H1 (cell line): Measurements from ENCODE around the gene LMAN2. TPM values are rescaled to one million over a fixed set of nuclear protein-coding genes. Genes with fewer than 3 reads are reported as not detected.

Experiments
- CTCF ChIA-PET: fragments of 300-600 bp; sonication (Branson Sonifier 250); formaldehyde crosslinking; loops from one replicate; lab custom pipeline; 2021; ENCODE audit not compliant: partially characterized antibody; lab: Charles Lee
- POLR2A ChIA-PET: fragments of 300-600 bp; sonication (Branson Sonifier 250); formaldehyde crosslinking; loops from one replicate; lab custom pipeline; 2021; ENCODE audit warnings: inconsistent platforms; ENCODE audit not compliant: partially characterized antibody; lab: Charles Lee
- DNase-seq, 2 experiments: peaks; one replicate each; pipeline versions ENCODE4 v3.0.0 to v3.0.0-alpha.2; 2010 to 2022; ENCODE audit warnings: low spot score in 2 of 2, low read depth in 1 of 2, mixed read lengths in 1 of 2
- FAIRE-seq: peaks from 2 replicates; lab custom pipeline; 2011; peaks lifted over from hg19 to GRCh38; lab: Jason Lieb, UNC
- H2AFZ ChIP-seq: 2 replicates; pipeline ENCODE4 v1.8.1; 2012; ENCODE audit warnings: low read length, inconsistent platforms
- H2AK5ac ChIP-seq: 2 replicates; pipeline ENCODE4 v1.6.1; 2013; ENCODE audit warnings: low read depth, low read length
- H2BK120ac ChIP-seq: replicated peaks from 2 replicates; pipeline ENCODE3; 2013; ENCODE audit warnings: low read depth, low read length, inconsistent platforms
- H2BK12ac ChIP-seq: 2 replicates; pipeline ENCODE4 v1.6.1; 2013; ENCODE audit warnings: low read depth, low read length
- H2BK15ac ChIP-seq: 2 replicates; pipeline ENCODE4 v1.6.1; 2013; ENCODE audit warnings: low read length
- H2BK20ac ChIP-seq: 2 replicates; pipeline ENCODE4 v1.6.1; 2013; ENCODE audit warnings: low read length
- H2BK5ac ChIP-seq: 2 replicates; pipeline ENCODE4 v1.6.1; 2013; ENCODE audit warnings: low read depth, low read length
- H3K14ac ChIP-seq: 2 replicates; pipeline ENCODE4 v1.6.1; 2013; ENCODE audit warnings: inconsistent platforms; ENCODE audit not compliant: insufficient read length
- H3K18ac ChIP-seq: 2 replicates; pipeline ENCODE4 v1.6.1; 2013; ENCODE audit warnings: low read length; ENCODE audit errors: extremely low read depth
- H3K23ac ChIP-seq: 2 replicates; pipeline ENCODE4 v1.6.1; 2013; ENCODE audit warnings: inconsistent platforms; ENCODE audit not compliant: insufficient read length
- H3K23me2 ChIP-seq: 2 replicates; pipeline ENCODE4 v1.6.1; 2013; ENCODE audit warnings: low read depth, low read length
- H3K27ac ChIP-seq: 2 replicates; pipeline ENCODE4 v1.6.1; 2011; ENCODE audit warnings: low read depth, low read length, inconsistent platforms
- H3K27me3 ChIP-seq, 4 experiments: replicated peaks in 1 of 4; 1 replicate in 1 of 4; 2 replicates in 3 of 4; pipeline versions ENCODE4 v1.6.1 to v1.8.1; 2011 to 2013; ENCODE audit warnings: low read length in 3 of 4, mild to moderate bottlenecking in 3 of 4, inconsistent platforms in 2 of 4, mixed read lengths in 2 of 4, moderate library complexity in 1 of 4; ENCODE audit not compliant: control insufficient read depth in 3 of 4, insufficient read depth in 3 of 4; ENCODE audit errors: extremely low read depth in 1 of 4
- H3K36me3 ChIP-seq, 4 experiments: 2 replicates each; pipeline versions ENCODE4 v1.6.1 to v1.8.1; 2011 to 2013; ENCODE audit warnings: mild to moderate bottlenecking in 4 of 4, low read length in 3 of 4, moderate library complexity in 2 of 4, control low read depth in 1 of 4, inconsistent platforms in 1 of 4; ENCODE audit not compliant: insufficient read depth in 4 of 4, control insufficient read depth in 2 of 4
- H3K4ac ChIP-seq: replicated peaks from 2 replicates; pipeline ENCODE3; 2013; ENCODE audit warnings: low read length, low read depth, mixed read lengths, inconsistent platforms; ENCODE audit not compliant: insufficient read length
- H3K4me1 ChIP-seq, 4 experiments: replicated peaks in 1 of 4; 1 replicate in 1 of 4; 2 replicates in 3 of 4; pipeline versions ENCODE4 v1.6.1 to v1.8.1; 2011 to 2013; ENCODE audit warnings: low read length in 3 of 4, inconsistent platforms in 2 of 4, mixed read lengths in 1 of 4; ENCODE audit not compliant: insufficient read depth in 4 of 4, control insufficient read depth in 3 of 4
- H3K4me2 ChIP-seq, 2 experiments: 2 replicates each; pipeline versions ENCODE4 v1.6.1 to v1.8.1; 2011 to 2013; ENCODE audit warnings: low read depth in 2 of 2, low read length in 2 of 2, control low read depth in 1 of 2, inconsistent platforms in 1 of 2, mild to moderate bottlenecking in 1 of 2; ENCODE audit not compliant: insufficient read depth in 1 of 2
- H3K4me3 ChIP-seq, 4 experiments: fragments of 200-600, 300-600 bp in 1 of 4; sonication (generic), shearing (Covaris generic), sonication (Bioruptor Twin) in 1 of 4; 2 replicates each; pipeline versions ENCODE4 v1.5.1 to v1.8.1; 2011 to 2016; ENCODE audit warnings: low read length in 4 of 4, low read depth in 3 of 4, control low read depth in 2 of 4, inconsistent platforms in 2 of 4, mild to moderate bottlenecking in 2 of 4, mixed read lengths in 1 of 4, moderate library complexity in 1 of 4; ENCODE audit not compliant: insufficient read depth in 2 of 4; ENCODE audit errors: extremely low read depth in 1 of 4
- H3K56ac ChIP-seq: replicated peaks from 2 replicates; pipeline ENCODE3; 2013; ENCODE audit warnings: low read depth, mild to moderate bottlenecking, mixed read lengths, low read length, inconsistent platforms; ENCODE audit not compliant: insufficient read length
- H3K79me1 ChIP-seq: 2 replicates; pipeline ENCODE4 v1.6.1; 2013; ENCODE audit warnings: low read depth, low read length, control low read depth
- H3K79me2 ChIP-seq, 2 experiments: 2 replicates each; pipeline versions ENCODE4 v1.6.1 to v1.8.1; 2012 to 2013; ENCODE audit warnings: low read length in 2 of 2, mild to moderate bottlenecking in 2 of 2, inconsistent platforms in 1 of 2; ENCODE audit not compliant: insufficient read depth in 2 of 2, control insufficient read depth in 1 of 2
- H3K9ac ChIP-seq, 4 experiments: replicated peaks in 1 of 4; 1 replicate in 1 of 4; 2 replicates in 3 of 4; pipeline versions ENCODE4 v1.6.1 to v1.8.1; 2011 to 2013; ENCODE audit warnings: low read depth in 3 of 4, low read length in 3 of 4, control low read depth in 2 of 4, mild to moderate bottlenecking in 2 of 4, moderate library complexity in 2 of 4, inconsistent platforms in 1 of 4; ENCODE audit errors: extremely low read depth in 1 of 4
- H3K9me3 ChIP-seq, 2 experiments: 2 replicates each; pipeline versions ENCODE4 v1.6.1 to v1.8.1; 2012 to 2013; ENCODE audit warnings: mild to moderate bottlenecking in 2 of 2, moderate library complexity in 2 of 2, control low read depth in 1 of 2, inconsistent platforms in 1 of 2, low read depth in 1 of 2, low read length in 1 of 2, mixed read lengths in 1 of 2; ENCODE audit not compliant: insufficient read depth in 2 of 2
- H4K20me1 ChIP-seq, 2 experiments: replicated peaks in 1 of 2; 2 replicates each; pipeline versions ENCODE3 to v1.8.1; 2011 to 2013; ENCODE audit warnings: inconsistent platforms in 2 of 2, low read length in 2 of 2, mild to moderate bottlenecking in 1 of 2; ENCODE audit not compliant: insufficient read depth in 2 of 2, control insufficient read depth in 1 of 2
- H4K5ac ChIP-seq: 2 replicates; pipeline ENCODE4 v1.6.1; 2013; ENCODE audit warnings: low read length, low read depth, mixed read lengths, inconsistent platforms; ENCODE audit not compliant: insufficient read length
- H4K8ac ChIP-seq: 2 replicates; pipeline ENCODE4 v1.8.0; 2013; ENCODE audit warnings: mild to moderate bottlenecking, moderate library complexity, low read length, inconsistent platforms; ENCODE audit not compliant: insufficient read depth; ENCODE audit errors: extremely low read depth
- H4K91ac ChIP-seq: replicated peaks from 2 replicates; pipeline ENCODE3; 2013; ENCODE audit warnings: low read length, mixed read lengths, inconsistent platforms; ENCODE audit not compliant: insufficient read length
- BRCA1 ChIP-seq: IDR thresholded peaks from 2 replicates; pipeline ENCODE4 v1.6.1; 2012; ENCODE audit warnings: low read depth, low read length, improper control_type of control experiment
- JUN ChIP-seq: IDR thresholded peaks from 2 replicates; pipeline ENCODE4 v1.6.1; 2011; ENCODE audit warnings: low read depth, mild to moderate bottlenecking, improper control_type of control experiment, low read length
- TCF12 ChIP-seq: IDR thresholded peaks from 2 replicates; pipeline ENCODE4 v1.6.1; 2011; ENCODE audit warnings: low read depth, mild to moderate bottlenecking, low read length
- TEAD4 ChIP-seq: IDR thresholded peaks from 2 replicates; pipeline ENCODE4 v1.6.1; 2012; ENCODE audit warnings: low read depth, low read length, inconsistent platforms, mixed read lengths
- WGBS, 2 experiments: shearing (Covaris generic) in 1 of 2; methylation state at CpG; one replicate each; pipeline versions ENCODE4 v1.1.6 to v1.1.7; 2013 to 2015; ENCODE audit warnings: low lambda C conversion rate in 2 of 2, mixed read lengths in 2 of 2, inconsistent platforms in 1 of 2, low coverage in 1 of 2, missing lambda C conversion rate in 1 of 2; ENCODE audit not compliant: insufficient replicate concordance in 2 of 2, insufficient coverage in 1 of 2, insufficient read length in 1 of 2; ENCODE audit errors: extremely low coverage in 1 of 2, missing lambda C conversion rate in 1 of 2; 5-methylcytosine and 5-hydroxymethylcytosine counted together
- polyA plus RNA-seq, 7 experiments: library from polyadenylated mRNA; depleted of rRNA in 3 of 7; stranded (reverse) in 5 of 7; unstranded in 2 of 7; fragments of >200 nt in 5 of 7; fragments of 200-250 nt in 2 of 7; gene quantifications; 1 replicate in 5 of 7; 2 replicates in 1 of 7; 4 replicates in 1 of 7; pipeline versions ENCODE4 v1.2.1 to v1.2.3, GENCODE V29; 2011 to 2013; ENCODE audit warnings: missing spikeins in 2 of 7, mixed read lengths in 2 of 7
- total RNA-seq: library from RNA; stranded (reverse); fragmentation: NEBNext Ultra II Directional; extraction: Animal tissue kit (Norgen Biotek cat#: 25700); gene quantifications from 2 replicates; pipeline ENCODE4 v1.2.1, GENCODE V29; 2021
- TF ChIP-seq, protein P1 (sequence below): IDR thresholded peaks from 2 replicates; pipeline ENCODE4 v1.6.1; 2012; ENCODE audit warnings: inconsistent platforms

Gene LMAN2
- total and polyA plus RNA-seq, 2 of the 8 experiments (the other 6 are each of a cell fraction or from before 2014, with no cell fraction given): 116 to 225 TPM

DNA sequence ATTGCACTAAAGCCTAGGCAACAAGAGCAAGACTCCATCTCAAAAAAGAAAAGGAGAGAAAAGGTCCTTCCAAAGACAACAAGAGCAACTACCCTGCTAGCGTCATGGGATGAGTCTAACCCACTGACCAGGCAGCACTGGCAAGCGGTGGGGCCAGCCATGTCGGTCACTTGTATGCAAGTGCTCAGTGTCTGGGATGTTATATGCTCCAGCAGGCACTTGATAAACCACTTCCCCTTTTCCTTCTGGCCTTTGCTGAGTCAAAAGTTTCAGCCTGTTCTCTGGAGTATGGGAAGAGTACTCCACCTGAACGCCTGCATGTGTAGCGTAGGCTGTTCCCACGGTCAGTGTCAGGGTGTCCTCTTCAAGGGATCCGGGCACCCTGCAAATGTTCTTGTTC lies 30.6 kb downstream of the LMAN2 start:
- no peak overlapping the region for H3K4me2 ChIP-seq
- H3K4me3 ChIP-seq: no peak overlapping the region
- H2BK15ac ChIP-seq: no peak overlapping the region
- no peaks in the 10 kb centered on the region for H3K27me3 ChIP-seq
- ChIA-PET CTCF (interaction anchor here (0.6 to 16.6 kb wide), 7 partner anchors 11 to 124 kb away, joined by 3 to 251 read pairs (median 4); no protein-coding TSS in a partner anchor), POLR2A (interaction anchor here (0.9 to 1.2 kb wide), 2 partner anchors 52 to 133 kb away, joined by 3 read pairs; no protein-coding TSS in a partner anchor)
- 88% methylated on average over 7 of the region's 7 CpGs; no CpG with 5 or more reads in 1 of the 2 experiments for WGBS, 2 experiments
- peaks cover 0 to 6% (median 1%) of the 10 kb centered on the region in 4 experiments; a peak in 3 of 7 replicates for H3K4me1 ChIP-seq
- no peak overlapping the region for H3K4ac ChIP-seq
- H4K20me1 ChIP-seq: no peaks in the 10 kb centered on the region
- H2BK120ac ChIP-seq: no peak overlapping the region
- no peak overlapping the region for H4K8ac ChIP-seq
- H2AK5ac ChIP-seq: no peak overlapping the region; the same call in 1 of the 2 replicates
- no peak overlapping the region for H2BK5ac ChIP-seq
- no peak overlapping the region for H2BK20ac ChIP-seq
- no peak overlapping the region for H2BK12ac ChIP-seq
- FAIRE-seq: no peak
- H4K5ac ChIP-seq: no peak overlapping the region
- H3K9ac ChIP-seq: no peak overlapping the region
- H3K36me3 ChIP-seq: no peaks in the 10 kb centered on the region
- no peaks in the 10 kb centered on the region for H3K9me3 ChIP-seq
- no peak overlapping the region for H3K18ac ChIP-seq
- H3K23me2 ChIP-seq: no peaks in the 10 kb centered on the region
- no peaks in the 10 kb centered on the region for H3K79me2 ChIP-seq
- no peak overlapping the region for H3K56ac ChIP-seq
- H2AFZ ChIP-seq: no peak overlapping the region
- no peak overlapping the region for H3K14ac ChIP-seq
- no peak overlapping the region for H4K91ac ChIP-seq
- H3K79me1 ChIP-seq: no peaks in the 10 kb centered on the region
- DNase-seq: no peak
- no peak overlapping the region for H3K23ac ChIP-seq
- H3K27ac ChIP-seq: no peak overlapping the region
- TF ChIP-seq TEAD4 (no peak), JUN (no peak), BRCA1 (no peak), TCF12 (no peak)
- TF ChIP-seq, protein P1, sequence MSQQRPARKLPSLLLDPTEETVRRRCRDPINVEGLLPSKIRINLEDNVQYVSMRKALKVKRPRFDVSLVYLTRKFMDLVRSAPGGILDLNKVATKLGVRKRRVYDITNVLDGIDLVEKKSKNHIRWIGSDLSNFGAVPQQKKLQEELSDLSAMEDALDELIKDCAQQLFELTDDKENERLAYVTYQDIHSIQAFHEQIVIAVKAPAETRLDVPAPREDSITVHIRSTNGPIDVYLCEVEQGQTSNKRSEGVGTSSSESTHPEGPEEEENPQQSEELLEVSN: no peak
